K562 (cell line): ENCODE results near the gene MAP3K4. TPM values are rescaled to one million over a fixed set of nuclear protein-coding genes. Genes with fewer than 3 reads are reported as not detected.

ENCODE experiments used
- ATAC-seq: fragments of 200-7000 bp; cut with Tn5 transposase; 3 replicates; pipeline ENCODE4 v1.9.1; 2020; ENCODE audit warnings: moderate library complexity
- BruUV-seq: library from RNA; stranded (reverse); fragments of 400-500 nt; replicated peaks from 2 replicates; lab custom pipeline; 2021; lab: Mats Ljungman, UMichigan
- CTCF ChIA-PET: fragments of 300-600 bp; formaldehyde crosslinking; extraction: SDS; loops from one replicate; lab custom pipeline; 2021; ENCODE audit warnings: low intra/inter-chr PET ratio; lab: Yijun Ruan, JAX
- POLR2A ChIA-PET: fragments of 300-600, 350-650 bp; sonication (Branson Sonifier 250); formaldehyde crosslinking; extraction: SDS; loops from one replicate; lab custom pipeline; 2021; ENCODE audit warnings: antibody characterized with exemption, inconsistent platforms; lab: Yijun Ruan, JAX
- DNase-seq, 4 experiments: peaks; one replicate each; pipeline versions ENCODE4 v3.0.0 to v3.0.0-alpha.2; 2011 to 2018; ENCODE audit warnings: low spot score in 3 of 4, mixed read lengths in 3 of 4; ENCODE audit errors: extremely low read depth in 1 of 4
- FAIRE-seq: peaks from 2 replicates; lab custom pipeline; 2011; peaks lifted over from hg19 to GRCh38; lab: Jason Lieb, UNC
- H2AFZ ChIP-seq: 2 replicates; pipeline ENCODE4 v1.6.0; 2011; ENCODE audit warnings: low read depth, low read length, control low read depth, inconsistent platforms
- H3K27ac ChIP-seq: fragments of 200-600 bp; 3 replicates; pipeline ENCODE4 v1.8.0; 2011; ENCODE audit warnings: low read depth, mild to moderate bottlenecking, control low read depth, inconsistent platforms, low read length, moderate library complexity, mixed read lengths; ENCODE audit errors: extremely low read depth
- H3K27me3 ChIP-seq, 2 experiments: fragments of 300-600 bp in 1 of 2; 2 replicates in 1 of 2; 3 replicates in 1 of 2; pipeline versions ENCODE4 v1.6.0 to v1.8.0; 2011; ENCODE audit warnings: inconsistent platforms in 2 of 2, low read length in 2 of 2, mild to moderate bottlenecking in 1 of 2, mixed read lengths in 1 of 2, moderate library complexity in 1 of 2; ENCODE audit not compliant: control insufficient read depth in 2 of 2, insufficient read depth in 2 of 2
- H3K36me3 ChIP-seq: fragments of 300-600 bp; 3 replicates; pipeline ENCODE4 v1.8.0; 2011; ENCODE audit warnings: mild to moderate bottlenecking, low read length, inconsistent platforms; ENCODE audit not compliant: control insufficient read depth, insufficient read depth
- H3K4me1 ChIP-seq, 2 experiments: fragments of 200-600 bp in 1 of 2; replicated peaks in 1 of 2; 2 replicates in 1 of 2; 3 replicates in 1 of 2; pipeline versions ENCODE4 v1.5.1 to v1.8.0; 2011; ENCODE audit warnings: inconsistent platforms in 2 of 2, low read length in 2 of 2, mild to moderate bottlenecking in 1 of 2, mixed read lengths in 1 of 2, moderate library complexity in 1 of 2; ENCODE audit not compliant: control insufficient read depth in 2 of 2, insufficient read depth in 2 of 2
- H3K4me2 ChIP-seq: 2 replicates; pipeline ENCODE4 v1.6.1; 2011; ENCODE audit warnings: low read length, control low read depth, inconsistent platforms, mixed read lengths; ENCODE audit not compliant: insufficient read depth
- H3K4me3 ChIP-seq: fragments of 200-600 bp; sonication (generic), shearing (Covaris generic); 2 replicates; pipeline ENCODE4 v1.5.1; 2016; ENCODE audit warnings: control low read depth, inconsistent platforms
- H3K79me2 ChIP-seq: fragments of 200-600 bp; 3 replicates; pipeline ENCODE4 v1.8.0; 2011; ENCODE audit warnings: low read length, inconsistent platforms; ENCODE audit not compliant: control insufficient read depth, insufficient read depth
- H3K9ac ChIP-seq, 2 experiments: 2 replicates each; pipeline versions ENCODE4 v1.6.0 to v1.6.1; 2011; ENCODE audit warnings: low read depth in 2 of 2, low read length in 2 of 2, control low read depth in 1 of 2, inconsistent platforms in 1 of 2, mild to moderate bottlenecking in 1 of 2, mixed read lengths in 1 of 2; ENCODE audit not compliant: insufficient read depth in 1 of 2
- H3K9me1 ChIP-seq: one replicate; pipeline ENCODE4 v1.6.0; 2011; ENCODE audit warnings: inconsistent platforms, mild to moderate bottlenecking, low read length, moderate library complexity; ENCODE audit not compliant: control insufficient read depth, insufficient read depth
- H3K9me3 ChIP-seq: replicated peaks from 2 replicates; pipeline ENCODE4 v1.5.1; 2011; ENCODE audit warnings: low read depth, low read length, inconsistent platforms; ENCODE audit not compliant: control insufficient read depth, insufficient read depth
- H4K20me1 ChIP-seq: replicated peaks from 2 replicates; pipeline ENCODE4 v1.6.1; 2011; ENCODE audit warnings: low read length, inconsistent platforms, mixed read lengths; ENCODE audit not compliant: control insufficient read depth, insufficient read depth
- CBFA2T3 ChIP-seq: fragments of 450-650 bp; IDR thresholded peaks from 2 replicates; pipeline ENCODE4 v1.6.1; 2017
- KDM1A ChIP-seq, 2 experiments: fragments of 450-650 bp; IDR thresholded peaks; 2 replicates each; pipeline ENCODE4 v1.6.1; 2016; ENCODE audit warnings: mild to moderate bottlenecking in 2 of 2
- NFE2L1 ChIP-seq: fragments of 450-650 bp; IDR thresholded peaks from 2 replicates; pipeline ENCODE4 v1.6.1; 2016; ENCODE audit warnings: missing genetic modification characterization, low read depth, mild to moderate bottlenecking, missing compliant biosample characterization, moderate library complexity, borderline replicate concordance
- POLR2AphosphoS5 ChIP-seq: IDR thresholded peaks from 2 replicates; pipeline ENCODE4 v1.6.1; 2011; ENCODE audit warnings: mild to moderate bottlenecking, low read depth, low read length, moderate library complexity; ENCODE audit not compliant: control insufficient read depth, insufficient read depth
- TGIF2 ChIP-seq: sonication (generic); formaldehyde crosslinking; IDR thresholded peaks from 2 replicates; pipeline ENCODE4 v1.8.1; 2022; ENCODE audit warnings: mild to moderate bottlenecking, missing genetic modification reagents, moderate library complexity
- U2AF2 ChIP-seq: fragments of 200-400 bp; formaldehyde crosslinking; optimal IDR thresholded peaks from 2 replicates; pipeline ENCODE3; 2017; ENCODE audit warnings: low read depth, mild to moderate bottlenecking, low read length
- ZNF785 ChIP-seq: fragments of 250-450 bp; sonication (Bioruptor Pico); IDR thresholded peaks from 2 replicates; pipeline ENCODE4 v1.4.0; 2020; ENCODE audit warnings: mild to moderate bottlenecking
- WGBS: fragments of 100-300 bp; shearing (Covaris generic); methylation state at CpG from one replicate; pipeline ENCODE4 v1.1.6; 2016; ENCODE audit warnings: low coverage, mixed read lengths; ENCODE audit not compliant: insufficient coverage; ENCODE audit errors: missing lambda C conversion rate; 5-methylcytosine and 5-hydroxymethylcytosine counted together
- in situ Hi-C: fragments of 300-500 bp; cut with MboI; formaldehyde crosslinking; loops from 4 replicates; pipeline ENCODE4 v1.15.0; 2018; ENCODE audit warnings: inconsistent platforms, mixed read lengths
- intact Hi-C: fragments of 100-400 bp; cut with micrococcal nuclease; formaldehyde crosslinking; loops from 2 replicates; pipeline ENCODE4 v1.14.2; 2022
- polyA plus RNA-seq, 8 experiments: library from polyadenylated mRNA; depleted of rRNA in 4 of 8; stranded (reverse) in 5 of 8; unstranded in 3 of 8; fragments of >200 nt; fragmentation: Nextera tagmentation in 2 of 8; fragmentation: Illumina TruSeq in 1 of 8; extraction: Ambion mirVana in 2 of 8; extraction: Trizol in 1 of 8; gene quantifications; 2 replicates each; pipeline versions ENCODE4 v1.2.1 to v1.2.3, GENCODE V29; 2011 to 2014; ENCODE audit warnings: inconsistent platforms in 1 of 8, missing spikeins in 1 of 8
- total RNA-seq, 7 experiments: library from RNA; depleted of rRNA in 6 of 7; stranded (reverse); fragments of >200 nt in 6 of 7; fragmentation: Illumina TruSeq in 2 of 7; extraction: Trizol in 2 of 7; gene quantifications; 2 replicates each; pipeline versions ENCODE4 v1.2.1 to v1.2.3, GENCODE V29; 2011 to 2021; ENCODE audit warnings: low replicate concordance in 1 of 7
- TF ChIP-seq, protein P1 (sequence below): sonication (generic); formaldehyde crosslinking; IDR thresholded peaks from 2 replicates; pipeline ENCODE4 v1.8.1; 2023; ENCODE audit warnings: mild to moderate bottlenecking, missing genetic modification reagents
- TF ChIP-seq, protein P2 (sequence below): fragments of 250-450 bp; sonication (Bioruptor Pico); IDR thresholded peaks from 2 replicates; pipeline ENCODE4 v1.5.0; 2021; ENCODE audit warnings: mild to moderate bottlenecking, borderline replicate concordance

MAP3K4 gene
- total and polyA plus RNA-seq, 9 of the 15 experiments (the other 6 are each of a cell fraction or from before 2014, with no cell fraction given): 21.0 to 77.2 (median 48.9) TPM

DNA sequence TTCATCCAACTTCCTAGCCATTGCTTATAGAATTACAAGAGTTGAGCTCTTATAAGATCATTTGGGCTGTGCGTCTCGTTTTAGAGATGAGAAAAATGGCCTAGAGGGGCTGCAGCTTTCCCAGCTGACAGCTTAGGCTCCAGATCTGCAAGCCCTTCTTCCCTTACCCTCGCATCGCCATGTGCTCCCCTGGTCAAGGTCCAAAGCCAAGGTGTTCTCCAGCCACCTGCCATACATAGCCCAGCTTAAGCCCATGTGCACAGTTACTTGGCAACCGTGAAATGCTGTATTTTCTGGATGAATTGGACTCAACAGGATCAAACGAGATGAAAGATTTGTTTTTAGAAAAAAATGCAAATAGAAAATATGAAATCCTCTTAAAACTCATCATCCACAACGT, 7.9 kb downstream of the MAP3K4 start:
- intact Hi-C loops (no loop called here), in situ Hi-C loops (no loop called here)
- Histone ChIP-seq H4K20me1 (no peaks in the 10 kb centered on the region), H3K9ac (no peak overlapping the region; a peak in 1 of 4 replicates), H3K9me3 (0 out of 2 replicates have a peak, but pooled peaks cover 2% of the 10 kb centered on the region), H3K36me3 (peaks cover 19% of the 10 kb centered on the region), H3K9me1 (no peaks in the 10 kb centered on the region), H2AFZ (no peak overlapping the region), H3K4me3 (no peak overlapping the region), H3K4me1 (peaks cover 0 to 8% of the 10 kb centered on the region in 2 experiments; a peak in 3 of 5 replicates), H3K4me2 (no peak overlapping the region), H3K27ac (no peak overlapping the region), H3K79me2 (peaks cover 93% of the 10 kb centered on the region), H3K27me3 (no peaks in the 10 kb centered on the region)
- DNase-seq: no peak
- BruUV-seq: no TSS peak
- 79% methylated on average over 7 of the region's 7 CpGs for WGBS
- ChIA-PET CTCF (no interaction called here), POLR2A (interaction anchor here (0.7 to 2.4 kb wide), 7 partner anchors 9 to 48 kb away, joined by 3 to 12 read pairs (median 4); partner anchors contain the start of gene MAP3K4)
- no peak for FAIRE-seq
- ATAC-seq: no peak
- TF ChIP-seq, protein P1, sequence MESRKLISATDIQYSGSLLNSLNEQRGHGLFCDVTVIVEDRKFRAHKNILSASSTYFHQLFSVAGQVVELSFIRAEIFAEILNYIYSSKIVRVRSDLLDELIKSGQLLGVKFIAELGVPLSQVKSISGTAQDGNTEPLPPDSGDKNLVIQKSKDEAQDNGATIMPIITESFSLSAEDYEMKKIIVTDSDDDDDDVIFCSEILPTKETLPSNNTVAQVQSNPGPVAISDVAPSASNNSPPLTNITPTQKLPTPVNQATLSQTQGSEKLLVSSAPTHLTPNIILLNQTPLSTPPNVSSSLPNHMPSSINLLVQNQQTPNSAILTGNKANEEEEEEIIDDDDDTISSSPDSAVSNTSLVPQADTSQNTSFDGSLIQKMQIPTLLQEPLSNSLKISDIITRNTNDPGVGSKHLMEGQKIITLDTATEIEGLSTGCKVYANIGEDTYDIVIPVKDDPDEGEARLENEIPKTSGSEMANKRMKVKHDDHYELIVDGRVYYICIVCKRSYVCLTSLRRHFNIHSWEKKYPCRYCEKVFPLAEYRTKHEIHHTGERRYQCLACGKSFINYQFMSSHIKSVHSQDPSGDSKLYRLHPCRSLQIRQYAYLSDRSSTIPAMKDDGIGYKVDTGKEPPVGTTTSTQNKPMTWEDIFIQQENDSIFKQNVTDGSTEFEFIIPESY (CRISPR knock-in tag): no peak
- 0 out of 2 replicates have a peak, but pooled peaks have one; percentile 25 for TF ChIP-seq TGIF2 (CRISPR knock-in tag)

DNA sequence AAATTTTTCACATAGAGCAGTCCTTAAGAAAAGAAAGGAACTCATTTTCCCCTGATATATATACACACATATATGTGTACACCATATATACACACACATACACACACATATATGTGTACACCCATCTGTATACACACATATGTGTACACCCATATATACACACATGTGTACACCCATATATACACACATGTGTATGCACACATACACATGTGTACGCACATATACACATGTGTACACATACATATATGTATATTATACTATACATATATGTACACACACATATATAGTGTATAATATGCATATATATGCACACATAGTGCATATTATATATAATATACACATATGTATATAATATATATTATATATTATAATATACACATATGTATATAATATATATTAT, 9.1 kb downstream of the MAP3K4 start:
- no peak overlapping the region for H3K4me2 ChIP-seq
- peaks cover 86% of the 10 kb centered on the region for H3K79me2 ChIP-seq
- no peak overlapping the region for H2AFZ ChIP-seq
- no peak overlapping the region for H3K9ac ChIP-seq
- WGBS: 97% methylated on average over 1 of the region's 1 CpG
- 0 out of 2 replicates have a peak, but pooled peaks cover 2% of the 10 kb centered on the region for H3K9me3 ChIP-seq
- ChIA-PET CTCF (no interaction called here), POLR2A (interaction anchor here (1.2 to 1.6 kb wide), 2 partner anchors 8 to 10 kb away, joined by 4 to 8 read pairs; partner anchors contain the start of gene MAP3K4)
- no peak overlapping the region for H3K27ac ChIP-seq
- H3K27me3 ChIP-seq: no peaks in the 10 kb centered on the region
- peaks cover 16% of the 10 kb centered on the region for H3K36me3 ChIP-seq
- peaks cover 0 to 5% of the 10 kb centered on the region in 2 experiments; a peak in 2 of 5 replicates for H3K4me1 ChIP-seq
- FAIRE-seq: no peak
- in situ Hi-C loops: no loop called here
- ATAC-seq: no peak
- no peaks in the 10 kb centered on the region for H4K20me1 ChIP-seq
- no peak overlapping the region for H3K4me3 ChIP-seq
- no peaks in the 10 kb centered on the region for H3K9me1 ChIP-seq
- no TSS peak for BruUV-seq
- DNase-seq: no peak
- intact Hi-C loops: no loop called here
- TF ChIP-seq NFE2L1 (tag) (no peak), KDM1A (IDR thresholded peaks at IDR 0.05) (peak in 1 of 2 experiments; percentile 100; a peak in 2 of 4 replicates), U2AF2 (no peak), ZNF785 (CRISPR knock-in tag) (no peak), POLR2AphosphoS5 (no peak), CBFA2T3 (peak; percentile 22; the same call in 1 of the 2 replicates)
- TF ChIP-seq, protein P2, sequence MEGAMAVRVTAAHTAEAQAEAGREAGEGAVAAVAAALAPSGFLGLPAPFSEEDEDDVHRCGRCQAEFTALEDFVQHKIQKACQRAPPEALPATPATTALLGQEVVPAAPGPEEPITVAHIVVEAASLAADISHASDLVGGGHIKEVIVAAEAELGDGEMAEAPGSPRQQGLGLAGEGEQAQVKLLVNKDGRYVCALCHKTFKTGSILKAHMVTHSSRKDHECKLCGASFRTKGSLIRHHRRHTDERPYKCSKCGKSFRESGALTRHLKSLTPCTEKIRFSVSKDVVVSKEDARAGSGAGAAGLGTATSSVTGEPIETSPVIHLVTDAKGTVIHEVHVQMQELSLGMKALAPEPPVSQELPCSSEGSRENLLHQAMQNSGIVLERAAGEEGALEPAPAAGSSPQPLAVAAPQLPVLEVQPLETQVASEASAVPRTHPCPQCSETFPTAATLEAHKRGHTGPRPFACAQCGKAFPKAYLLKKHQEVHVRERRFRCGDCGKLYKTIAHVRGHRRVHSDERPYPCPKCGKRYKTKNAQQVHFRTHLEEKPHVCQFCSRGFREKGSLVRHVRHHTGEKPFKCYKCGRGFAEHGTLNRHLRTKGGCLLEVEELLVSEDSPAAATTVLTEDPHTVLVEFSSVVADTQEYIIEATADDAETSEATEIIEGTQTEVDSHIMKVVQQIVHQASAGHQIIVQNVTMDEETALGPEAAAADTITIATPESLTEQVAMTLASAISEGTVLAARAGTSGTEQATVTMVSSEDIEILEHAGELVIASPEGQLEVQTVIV (CRISPR knock-in tag): no peak
